Gastrocnemius medialis (tissue), 4 donors: ENCODE data around the gene ZNF280A.

Source experiments
- POLR2A ChIP-seq, 2 donors: fragments of 450-650 bp; IDR thresholded peaks; one replicate each; pipeline ENCODE4 v1.6.1; 2017; ENCODE audit warnings: antibody characterized with exemption in 2 of 2, mild to moderate bottlenecking in 2 of 2, moderate library complexity in 2 of 2
- TF ChIP-seq, protein P1 (sequence below), 5 experiments: fragments of 450-650 bp in 3 of 5; fragments of 200-600 bp in 2 of 5; sonication (generic) in 2 of 5; IDR thresholded peaks in 4 of 5; conservative IDR thresholded peaks in 1 of 5; 1 replicate in 4 of 5; 2 replicates in 1 of 5; pipeline ENCODE4 v1.5.1; 2016 to 2019; ENCODE audit warnings: antibody characterized with exemption in 5 of 5, mild to moderate bottlenecking in 3 of 5, moderate library complexity in 3 of 5

DNA sequence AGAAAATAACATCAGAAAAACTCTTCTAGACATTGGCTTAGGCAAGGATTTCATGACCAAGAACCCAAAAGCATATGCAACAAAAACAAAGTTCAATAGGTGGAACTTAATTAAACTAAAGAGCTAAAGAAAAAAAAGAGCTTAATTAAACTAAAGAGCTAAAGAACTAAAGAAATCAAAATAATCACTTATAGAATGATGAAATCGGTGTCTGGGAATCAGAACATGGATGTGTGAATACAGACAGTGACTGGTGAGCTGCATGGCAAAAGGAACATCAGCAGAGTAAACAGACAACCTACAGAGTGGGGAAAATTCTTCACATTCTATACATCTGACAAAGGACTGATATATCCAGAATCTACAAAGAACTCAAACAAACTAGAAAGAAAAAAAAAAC lies 53.0 kb downstream of the ZNF280A start:
- TF ChIP-seq, protein P1, sequence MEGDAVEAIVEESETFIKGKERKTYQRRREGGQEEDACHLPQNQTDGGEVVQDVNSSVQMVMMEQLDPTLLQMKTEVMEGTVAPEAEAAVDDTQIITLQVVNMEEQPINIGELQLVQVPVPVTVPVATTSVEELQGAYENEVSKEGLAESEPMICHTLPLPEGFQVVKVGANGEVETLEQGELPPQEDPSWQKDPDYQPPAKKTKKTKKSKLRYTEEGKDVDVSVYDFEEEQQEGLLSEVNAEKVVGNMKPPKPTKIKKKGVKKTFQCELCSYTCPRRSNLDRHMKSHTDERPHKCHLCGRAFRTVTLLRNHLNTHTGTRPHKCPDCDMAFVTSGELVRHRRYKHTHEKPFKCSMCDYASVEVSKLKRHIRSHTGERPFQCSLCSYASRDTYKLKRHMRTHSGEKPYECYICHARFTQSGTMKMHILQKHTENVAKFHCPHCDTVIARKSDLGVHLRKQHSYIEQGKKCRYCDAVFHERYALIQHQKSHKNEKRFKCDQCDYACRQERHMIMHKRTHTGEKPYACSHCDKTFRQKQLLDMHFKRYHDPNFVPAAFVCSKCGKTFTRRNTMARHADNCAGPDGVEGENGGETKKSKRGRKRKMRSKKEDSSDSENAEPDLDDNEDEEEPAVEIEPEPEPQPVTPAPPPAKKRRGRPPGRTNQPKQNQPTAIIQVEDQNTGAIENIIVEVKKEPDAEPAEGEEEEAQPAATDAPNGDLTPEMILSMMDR (IDR thresholded peaks at IDR 0.05 in 4 of 5, conservative IDR thresholded peaks at IDR 0.05 in 1 of 5), result no peak
- no peak for TF ChIP-seq POLR2A (IDR thresholded peaks at IDR 0.05)
